NCI-H1930 (cell line): ENCODE measurements around the gene LMTK3.
A peak's percentile ranks its signal among the peaks of the same experiment; 100 is the strongest.

Experiments used
- DNase-seq, 2 experiments: peaks; one replicate each; lab custom pipeline; 2025; lab: John Stamatoyannopoulos, UW

Gene LMTK3, protein sequence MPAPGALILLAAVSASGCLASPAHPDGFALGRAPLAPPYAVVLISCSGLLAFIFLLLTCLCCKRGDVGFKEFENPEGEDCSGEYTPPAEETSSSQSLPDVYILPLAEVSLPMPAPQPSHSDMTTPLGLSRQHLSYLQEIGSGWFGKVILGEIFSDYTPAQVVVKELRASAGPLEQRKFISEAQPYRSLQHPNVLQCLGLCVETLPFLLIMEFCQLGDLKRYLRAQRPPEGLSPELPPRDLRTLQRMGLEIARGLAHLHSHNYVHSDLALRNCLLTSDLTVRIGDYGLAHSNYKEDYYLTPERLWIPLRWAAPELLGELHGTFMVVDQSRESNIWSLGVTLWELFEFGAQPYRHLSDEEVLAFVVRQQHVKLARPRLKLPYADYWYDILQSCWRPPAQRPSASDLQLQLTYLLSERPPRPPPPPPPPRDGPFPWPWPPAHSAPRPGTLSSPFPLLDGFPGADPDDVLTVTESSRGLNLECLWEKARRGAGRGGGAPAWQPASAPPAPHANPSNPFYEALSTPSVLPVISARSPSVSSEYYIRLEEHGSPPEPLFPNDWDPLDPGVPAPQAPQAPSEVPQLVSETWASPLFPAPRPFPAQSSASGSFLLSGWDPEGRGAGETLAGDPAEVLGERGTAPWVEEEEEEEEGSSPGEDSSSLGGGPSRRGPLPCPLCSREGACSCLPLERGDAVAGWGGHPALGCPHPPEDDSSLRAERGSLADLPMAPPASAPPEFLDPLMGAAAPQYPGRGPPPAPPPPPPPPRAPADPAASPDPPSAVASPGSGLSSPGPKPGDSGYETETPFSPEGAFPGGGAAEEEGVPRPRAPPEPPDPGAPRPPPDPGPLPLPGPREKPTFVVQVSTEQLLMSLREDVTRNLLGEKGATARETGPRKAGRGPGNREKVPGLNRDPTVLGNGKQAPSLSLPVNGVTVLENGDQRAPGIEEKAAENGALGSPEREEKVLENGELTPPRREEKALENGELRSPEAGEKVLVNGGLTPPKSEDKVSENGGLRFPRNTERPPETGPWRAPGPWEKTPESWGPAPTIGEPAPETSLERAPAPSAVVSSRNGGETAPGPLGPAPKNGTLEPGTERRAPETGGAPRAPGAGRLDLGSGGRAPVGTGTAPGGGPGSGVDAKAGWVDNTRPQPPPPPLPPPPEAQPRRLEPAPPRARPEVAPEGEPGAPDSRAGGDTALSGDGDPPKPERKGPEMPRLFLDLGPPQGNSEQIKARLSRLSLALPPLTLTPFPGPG (N-terminal part only)

GRCh38 chr19:48511800-48512503 lies at the start of gene LMTK3:
Gene LMTK3, minus strand, starts transcription at chr19:48511835. Its CDS starts 259 bp downstream, at chr19:48511576.
- DNase-seq, result peak; percentile 87 to 90

- DNase-seq, result no peak
These were observed 49.8 kb upstream of the LMTK3 start for GRCh38 chr19:48561412-48561811.

- no peak for DNase-seq
These were observed 48.5 kb upstream of the LMTK3 start for GRCh38 chr19:48560095-48560530.

DNA sequence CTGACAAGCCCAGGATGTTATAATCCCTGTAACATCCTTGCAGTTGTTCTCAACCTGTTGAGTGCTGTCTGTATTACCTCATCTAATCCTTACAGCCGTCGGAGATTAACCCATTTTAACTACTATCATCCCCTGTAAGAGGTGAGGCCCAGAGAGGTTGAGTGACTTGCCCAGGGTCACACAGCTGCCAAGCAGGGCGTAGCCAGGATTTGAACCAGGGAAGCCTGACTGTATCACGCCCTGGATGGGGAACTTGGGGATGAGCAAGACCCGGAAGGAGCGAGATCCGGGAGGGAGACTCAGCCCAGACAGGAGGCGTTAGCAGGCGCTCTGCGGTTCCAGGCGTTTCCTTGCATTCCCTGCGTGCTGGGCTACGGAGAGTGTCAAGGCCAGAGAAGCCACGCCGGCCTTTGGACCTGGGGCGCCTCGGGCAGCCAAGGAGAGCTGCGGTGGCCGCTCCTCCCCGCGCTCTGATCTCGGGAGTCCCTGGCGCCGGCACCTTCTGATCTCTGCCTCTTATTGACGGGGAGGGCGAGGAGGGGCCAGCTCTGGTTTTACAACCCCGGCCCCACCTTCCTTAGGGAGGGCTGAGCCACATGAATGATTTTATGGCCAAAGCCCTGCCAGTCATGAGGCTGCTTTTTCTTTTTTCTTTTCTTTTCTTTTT lies 46.5 kb upstream of the LMTK3 start:
- no peak for DNase-seq

DNA sequence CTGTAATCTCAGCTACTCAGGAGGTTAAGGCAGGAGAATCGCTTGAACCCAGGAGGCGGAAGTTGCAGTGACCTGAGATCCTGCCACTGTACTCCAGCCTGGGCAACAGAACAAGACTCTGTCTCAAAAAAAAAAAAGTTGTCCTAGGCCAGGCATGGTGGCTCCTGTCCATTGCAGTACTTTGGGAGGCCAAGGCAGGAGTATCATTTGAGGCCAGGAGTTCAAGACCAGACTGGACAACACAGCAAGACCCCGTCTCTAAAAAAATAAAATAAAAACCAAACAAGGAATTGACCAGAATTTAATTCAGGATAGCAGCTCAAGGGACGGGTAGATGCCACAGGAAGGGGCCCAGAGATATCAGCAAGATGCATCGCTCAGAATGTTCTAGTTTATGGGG lies 45.2 kb upstream of the LMTK3 start:
- no peak for DNase-seq

DNA sequence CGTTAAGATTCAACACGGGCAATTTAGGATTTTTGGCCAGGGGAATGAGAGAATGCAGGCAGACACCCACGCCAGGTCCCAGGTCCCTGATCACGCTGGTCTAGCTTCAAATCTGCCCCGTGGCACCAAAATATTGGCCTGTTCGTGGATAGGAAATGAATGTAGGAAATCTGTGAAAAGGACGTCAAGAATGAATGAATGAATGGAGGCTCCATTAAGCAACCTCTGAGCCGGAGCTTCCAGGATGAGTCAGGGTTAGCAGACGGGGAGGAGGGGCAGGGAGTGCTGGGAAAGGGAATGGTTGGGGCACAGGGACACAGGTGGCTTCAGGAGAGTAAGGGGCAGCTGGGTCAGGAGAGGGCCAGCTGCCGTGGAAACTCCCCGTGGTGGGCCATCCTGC lies 44.5 kb upstream of the LMTK3 start:
- DNase-seq, result no peak

- DNase-seq, result no peak
These were observed 42.9 kb upstream of the LMTK3 start for GRCh38 chr19:48554385-48555091.

- no peak for DNase-seq
These were observed 42.2 kb upstream of the LMTK3 start for GRCh38 chr19:48553676-48554384.

- no peak for DNase-seq
These were observed 41.0 kb upstream of the LMTK3 start for GRCh38 chr19:48552406-48553322.

DNA sequence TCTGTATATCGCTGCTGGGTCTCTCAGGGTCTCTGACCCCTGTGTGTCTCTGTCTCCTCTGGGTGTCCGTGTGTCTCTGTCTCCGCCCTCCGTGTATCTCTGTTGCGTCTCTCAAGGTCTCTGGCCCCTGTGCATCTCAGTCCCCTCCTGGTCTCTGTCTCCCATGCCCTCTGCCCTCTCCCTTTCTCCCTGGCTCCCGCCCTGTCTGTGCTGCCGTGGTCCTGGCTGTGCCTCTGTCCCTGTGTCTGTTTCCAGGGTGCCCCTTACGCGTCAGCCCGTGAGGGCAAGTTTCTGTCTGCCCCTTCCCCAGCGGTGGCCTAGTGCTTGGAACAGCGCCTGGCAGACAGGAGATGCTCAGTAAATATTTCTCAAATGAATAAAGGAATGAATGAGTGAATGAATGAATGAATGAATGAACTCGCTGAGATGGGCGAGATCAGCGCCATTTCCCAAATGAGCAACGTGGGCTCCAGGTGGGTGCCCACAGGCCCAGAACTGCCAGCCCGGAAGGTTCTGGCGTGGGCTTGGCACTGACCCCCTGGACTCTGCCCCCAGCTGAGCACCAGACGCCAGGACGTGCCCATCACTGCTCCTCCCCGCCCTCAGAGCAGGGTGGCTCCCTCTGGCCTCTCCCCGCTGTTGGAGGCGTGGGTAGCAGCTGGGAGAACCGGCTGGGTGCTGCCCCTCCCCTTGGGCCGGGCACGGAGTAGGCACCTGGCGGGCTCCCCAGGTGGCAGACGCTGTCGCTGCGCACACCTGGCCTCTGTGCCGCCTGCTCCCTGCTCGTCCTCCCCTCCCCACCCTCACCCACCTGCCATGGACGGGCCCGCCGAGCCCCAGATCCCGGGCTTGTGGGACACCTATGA lies 40.0 kb upstream of the LMTK3 start, which contains the start of gene SULT2B1:
Gene SULT2B1, plus strand, starts transcription at position 736 of the 866 bp plus-strand sequence. Its CDS starts 81 bp downstream, at position 817.
- DNase-seq, result no peak

GRCh38 chr19:48549380-48549779 lies 37.7 kb upstream of the LMTK3 start:
- no peak for DNase-seq

DNA sequence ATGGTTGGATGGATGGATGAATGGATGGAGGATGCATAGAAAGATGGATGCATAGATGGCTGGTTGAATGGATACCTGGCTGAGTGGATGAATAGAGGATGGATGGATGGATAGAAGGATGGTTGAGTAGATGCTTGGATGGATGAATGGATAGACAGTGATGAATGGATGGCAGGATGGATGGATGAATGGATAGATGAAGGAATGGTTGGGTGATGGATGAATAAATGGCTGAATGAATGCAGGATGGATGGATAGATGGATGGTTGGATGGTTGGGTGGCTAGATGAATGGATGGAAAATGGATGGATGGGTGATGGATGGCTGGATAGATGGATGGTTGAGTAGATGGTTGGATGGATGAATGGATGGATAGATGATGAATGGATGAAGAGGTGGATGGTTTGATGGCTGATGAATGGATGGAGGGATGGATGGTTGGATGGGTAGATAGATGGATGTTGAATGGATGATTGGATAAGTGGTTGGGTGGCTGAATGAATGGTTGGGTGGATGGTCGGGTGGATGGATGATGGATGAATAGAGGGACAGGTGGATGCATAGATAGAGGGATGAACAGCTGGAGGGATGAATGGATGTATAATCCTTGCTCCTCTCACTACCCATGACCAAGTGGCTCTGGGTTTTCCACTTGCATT lies 36.7 kb upstream of the LMTK3 start:
- DNase-seq, result no peak

- DNase-seq, result no peak
These were observed 36.1 kb upstream of the LMTK3 start for GRCh38 chr19:48547722-48548121.

GRCh38 chr19:48544856-48545750 lies 33.5 kb upstream of the LMTK3 start:
- no peak for DNase-seq

GRCh38 chr19:48543121-48543710 lies 31.6 kb upstream of the LMTK3 start:
- no peak for DNase-seq
